Measurements from ENCODE around the gene WIPF1.
A peak's percentile ranks its signal among the peaks of the same experiment; 100 is the strongest.

WIPF1 gene

GRCh38 chr2:174600349-174600748, 2.7 kb upstream of the WIPF1 start:
- FAIRE-seq (peak; percentile 67), DNase-seq (ENCODE audit: extremely low spot score, insufficient read length, low read depth) (no peak)

- FAIRE-seq, result peak; percentile 58
Observed at GRCh38 chr2:174599310-174599921, 1.8 kb upstream of the WIPF1 start.

DNA sequence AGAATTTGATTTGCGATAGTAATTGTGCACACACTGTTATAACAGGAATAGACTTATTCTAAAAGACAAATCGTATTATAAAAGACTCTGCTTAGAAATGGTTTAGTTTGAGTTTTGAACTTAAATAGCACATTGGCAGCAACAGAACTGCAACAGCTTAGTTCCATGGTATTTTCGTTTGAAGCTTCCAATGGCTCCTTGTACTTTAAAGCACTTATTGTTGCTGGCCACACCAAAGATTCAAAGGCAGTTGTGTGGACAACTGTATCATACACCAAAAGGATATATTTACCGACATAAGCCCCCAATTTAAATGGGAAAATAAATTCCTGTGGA, 627 bp downstream of the WIPF1 start:
- DNase-seq (ENCODE audit: extremely low spot score, insufficient read length, low read depth) (no peak), FAIRE-seq (peak; percentile 42)

More at GRCh38 chr2:174599310-174599921, 1.8 kb upstream of the WIPF1 start:
- DNase-seq (ENCODE audit: extremely low spot score, insufficient read length, low read depth), result no peak

GRCh38 chr2:174595891-174596397, 1.7 kb downstream of the WIPF1 start:
- FAIRE-seq (peak; percentile 69), DNase-seq (ENCODE audit: extremely low spot score, insufficient read length, low read depth) (no peak)

DNA sequence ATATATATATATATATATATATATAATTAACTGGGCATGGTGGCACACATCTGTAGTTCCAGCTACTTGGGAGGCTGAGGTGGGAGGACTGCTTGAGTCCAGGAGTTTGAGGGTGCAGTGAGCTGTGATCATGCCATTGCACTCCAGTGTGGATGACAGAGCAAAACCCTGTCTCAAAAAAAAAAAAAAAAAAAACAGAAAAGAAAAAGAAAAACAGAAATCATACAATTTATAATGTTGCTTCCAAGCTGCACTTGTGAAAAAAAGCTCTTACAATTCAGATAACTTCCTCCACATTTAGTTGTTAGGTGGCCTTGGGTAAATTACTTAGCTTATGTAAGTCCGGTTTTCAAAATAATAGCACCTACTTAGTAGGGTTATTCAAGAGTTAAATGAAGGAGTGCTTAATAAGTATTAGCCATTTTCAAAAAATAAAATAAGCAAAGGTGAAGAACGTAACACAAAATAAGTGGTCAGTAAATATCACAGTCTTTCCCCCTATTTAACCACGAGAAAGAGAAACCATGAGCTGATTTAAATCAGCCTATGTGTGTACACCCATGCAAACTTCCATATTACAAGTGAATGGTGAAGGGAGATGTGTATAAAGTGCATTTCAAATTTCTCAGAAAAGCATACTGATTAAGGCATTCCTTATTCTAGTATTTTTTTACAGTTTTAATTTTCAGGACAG, 2.3 kb downstream of the WIPF1 start:
- FAIRE-seq, result no peak
- no peak for DNase-seq (ENCODE audit: extremely low spot score, insufficient read length, low read depth)

- no peak for DNase-seq (ENCODE audit: extremely low spot score, insufficient read length, low read depth)
- no peak for FAIRE-seq
Observed at GRCh38 chr2:174594456-174594855, 3.1 kb downstream of the WIPF1 start.

DNA sequence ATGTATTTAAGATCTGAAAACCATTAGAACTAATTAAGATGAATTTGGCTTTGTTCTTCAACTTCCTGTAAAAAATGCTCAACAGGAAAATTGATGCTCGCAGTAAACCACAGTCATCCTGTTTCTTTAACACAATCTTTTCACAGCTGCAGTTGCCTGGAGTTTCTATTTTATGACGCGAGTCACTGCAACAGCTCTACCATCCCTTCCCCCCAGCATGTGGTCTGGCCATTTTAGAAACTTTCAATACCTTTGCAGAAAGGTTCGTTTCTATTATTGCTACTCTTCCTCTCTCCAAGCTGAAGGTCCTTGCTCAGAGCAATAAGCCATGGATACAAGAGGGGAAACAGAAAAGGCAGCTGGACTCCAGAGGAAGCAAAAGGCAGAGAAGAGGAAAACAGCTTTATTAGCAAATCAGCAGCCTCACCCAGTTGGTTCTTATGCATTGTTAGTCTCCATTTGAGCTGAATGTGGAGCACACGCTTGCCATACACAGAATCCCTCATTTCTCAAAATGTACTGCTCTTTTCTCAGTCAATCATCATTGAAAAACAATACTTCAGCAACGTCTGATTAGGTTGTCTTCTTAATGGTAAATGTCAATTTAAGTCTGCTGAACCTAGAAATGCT, 3.9 kb downstream of the WIPF1 start:
- DNase-seq (ENCODE audit: extremely low spot score, insufficient read length, low read depth) (no peak), FAIRE-seq (peak; percentile 98)

DNA sequence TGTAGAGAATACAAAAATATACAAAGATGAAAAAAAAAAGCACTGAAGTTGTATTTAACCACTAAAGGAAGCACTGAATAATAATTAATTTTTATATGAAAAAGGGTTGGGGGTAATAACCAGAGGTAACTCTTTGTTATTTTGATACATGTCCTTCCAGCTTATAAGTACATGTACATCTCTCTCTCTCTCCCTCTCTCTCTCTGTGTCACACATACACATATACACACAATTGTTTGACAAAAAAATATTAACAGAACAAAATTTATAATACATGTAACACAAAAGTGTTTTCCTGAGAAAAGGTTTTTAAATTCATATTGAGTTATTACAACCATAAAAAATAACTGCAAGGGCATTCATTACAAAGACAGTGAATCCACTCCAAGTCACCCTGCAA, 4.6 kb downstream of the WIPF1 start:
- FAIRE-seq, result no peak
- no peak for DNase-seq (ENCODE audit: extremely low spot score, insufficient read length, low read depth)

DNA sequence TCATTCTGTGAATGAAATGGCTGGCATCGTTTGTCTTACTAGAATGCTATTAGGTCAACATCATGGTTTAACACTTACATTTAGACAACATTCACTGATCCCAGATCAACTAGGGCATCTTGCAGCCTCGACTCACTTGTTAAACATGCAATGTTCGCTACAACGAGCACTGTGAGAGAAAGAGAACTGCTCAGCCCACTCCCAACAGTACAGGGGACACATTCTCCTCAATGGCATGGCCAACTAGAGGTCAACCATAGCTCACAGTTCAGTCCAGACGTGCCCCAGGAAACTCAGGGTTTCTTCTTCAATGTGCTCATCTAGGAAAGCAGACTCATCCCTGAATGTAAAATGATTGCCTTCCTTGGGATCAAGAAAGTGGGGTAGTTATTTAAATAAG, 5.9 kb downstream of the WIPF1 start:
- FAIRE-seq (no peak), DNase-seq (ENCODE audit: extremely low spot score, insufficient read length, low read depth) (no peak)

- DNase-seq (ENCODE audit: extremely low spot score, insufficient read length, low read depth) (no peak), FAIRE-seq (peak; percentile 18)
Observed at GRCh38 chr2:174590928-174591648, 6.5 kb downstream of the WIPF1 start.

DNA sequence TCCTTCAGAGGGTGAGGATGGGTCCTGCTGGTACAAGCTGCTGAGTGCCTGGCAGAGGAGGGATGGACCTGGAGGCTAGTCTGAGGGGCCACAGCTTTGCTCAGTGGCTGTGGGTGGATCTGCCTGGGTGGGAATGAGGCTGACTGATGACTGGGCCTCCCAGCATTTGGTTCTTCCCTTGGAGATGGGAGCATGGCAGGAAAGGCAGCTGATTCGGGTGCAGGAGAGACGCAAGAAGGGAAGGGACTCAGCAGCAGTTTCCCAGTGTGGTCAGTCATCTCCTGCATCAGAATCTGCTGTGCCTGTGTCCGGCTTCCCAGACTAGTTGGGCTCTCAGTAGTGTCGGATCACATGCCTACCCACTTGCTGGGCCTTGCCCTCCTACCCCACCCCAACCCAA, 7.3 kb downstream of the WIPF1 start:
- DNase-seq (ENCODE audit: extremely low spot score, insufficient read length, low read depth), result no peak
- no peak for FAIRE-seq

DNA sequence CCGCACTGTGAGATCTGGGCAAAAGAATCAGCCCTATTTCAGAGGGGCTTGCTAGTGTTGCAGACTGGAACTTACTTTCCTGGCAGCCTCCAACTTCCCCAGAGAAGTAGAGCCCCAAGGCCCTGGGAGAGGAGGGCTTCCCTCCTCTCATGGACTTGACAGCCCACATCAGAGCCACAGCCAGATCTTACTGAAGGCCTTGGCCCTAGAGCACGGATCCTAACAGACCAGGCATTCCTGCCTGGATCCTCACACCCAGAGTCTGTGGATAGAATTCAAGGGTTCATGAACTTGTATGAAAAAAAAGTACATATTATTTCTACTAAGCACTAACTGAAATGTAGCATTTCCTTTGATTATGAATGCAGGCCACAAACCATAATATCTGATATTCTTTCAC, 8.3 kb downstream of the WIPF1 start:
- DNase-seq (ENCODE audit: extremely low spot score, insufficient read length, low read depth) (no peak), FAIRE-seq (no peak)

- DNase-seq (ENCODE audit: extremely low spot score, insufficient read length, low read depth), result no peak
- FAIRE-seq, result no peak
Observed at GRCh38 chr2:174588463-174588862, 9.1 kb downstream of the WIPF1 start.

DNA sequence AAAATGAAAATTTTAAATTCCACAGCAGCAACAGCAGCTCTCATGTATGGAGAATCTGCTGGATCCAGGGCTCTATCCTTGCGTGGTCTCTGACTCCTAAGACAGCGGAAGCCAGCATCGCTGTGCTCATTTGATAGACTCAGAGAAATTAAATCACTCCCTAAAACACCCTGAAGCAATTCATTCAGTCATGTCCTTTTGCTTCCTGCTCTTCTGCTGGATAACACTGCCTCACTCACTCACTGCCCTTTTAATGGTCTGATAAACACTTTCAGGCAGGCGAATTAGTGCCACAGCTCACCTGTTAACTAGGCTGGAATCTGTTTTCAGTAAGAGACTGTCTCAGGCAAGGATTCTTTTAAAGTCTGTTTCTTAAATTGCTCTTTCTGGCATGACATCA, 10.0 kb downstream of the WIPF1 start:
- FAIRE-seq, result no peak
- DNase-seq (ENCODE audit: extremely low spot score, insufficient read length, low read depth), result no peak

DNA sequence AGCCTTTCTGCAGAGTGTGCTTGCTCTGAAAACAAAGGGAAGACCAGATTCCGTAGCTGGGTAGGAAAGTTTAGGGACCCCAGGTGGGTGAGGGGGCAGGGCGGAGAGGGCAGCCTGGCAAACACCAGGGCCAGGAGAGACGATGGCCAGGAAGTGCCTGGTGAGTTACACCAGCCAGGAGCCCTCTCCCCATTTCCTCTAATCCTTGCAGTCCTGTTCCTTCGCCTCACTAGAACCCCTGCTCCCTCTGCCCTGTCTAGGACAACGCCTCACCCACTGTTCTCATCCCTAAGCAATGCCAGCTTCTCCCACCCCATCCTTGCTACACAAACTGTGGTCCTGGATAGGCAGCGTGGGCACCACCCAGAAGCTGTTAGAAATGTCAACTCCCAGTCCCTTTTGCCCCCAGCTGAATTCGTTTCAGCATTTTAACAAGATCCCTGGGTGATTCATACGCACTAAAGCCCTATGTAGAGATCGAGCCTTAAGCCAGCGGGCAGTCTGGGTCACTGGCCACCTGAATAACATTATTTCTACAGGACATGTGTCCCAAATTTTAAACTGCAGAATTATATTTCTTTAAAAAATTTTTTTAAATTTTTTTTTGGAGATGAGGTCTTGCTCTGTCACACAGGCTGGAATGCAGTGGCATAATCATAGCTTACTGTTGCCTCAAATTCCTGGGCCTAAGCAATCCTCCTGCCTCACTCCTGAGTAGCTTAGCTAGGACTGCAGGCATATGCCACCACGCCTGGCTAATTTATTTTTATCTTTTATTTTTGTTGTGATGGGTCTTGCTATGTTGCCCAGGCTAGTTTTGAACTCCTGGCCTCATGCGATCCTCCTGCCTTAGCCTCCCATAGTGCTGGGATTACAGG, 10.9 kb downstream of the WIPF1 start:
- FAIRE-seq, result no peak
- no peak for DNase-seq (ENCODE audit: extremely low spot score, insufficient read length, low read depth)

DNA sequence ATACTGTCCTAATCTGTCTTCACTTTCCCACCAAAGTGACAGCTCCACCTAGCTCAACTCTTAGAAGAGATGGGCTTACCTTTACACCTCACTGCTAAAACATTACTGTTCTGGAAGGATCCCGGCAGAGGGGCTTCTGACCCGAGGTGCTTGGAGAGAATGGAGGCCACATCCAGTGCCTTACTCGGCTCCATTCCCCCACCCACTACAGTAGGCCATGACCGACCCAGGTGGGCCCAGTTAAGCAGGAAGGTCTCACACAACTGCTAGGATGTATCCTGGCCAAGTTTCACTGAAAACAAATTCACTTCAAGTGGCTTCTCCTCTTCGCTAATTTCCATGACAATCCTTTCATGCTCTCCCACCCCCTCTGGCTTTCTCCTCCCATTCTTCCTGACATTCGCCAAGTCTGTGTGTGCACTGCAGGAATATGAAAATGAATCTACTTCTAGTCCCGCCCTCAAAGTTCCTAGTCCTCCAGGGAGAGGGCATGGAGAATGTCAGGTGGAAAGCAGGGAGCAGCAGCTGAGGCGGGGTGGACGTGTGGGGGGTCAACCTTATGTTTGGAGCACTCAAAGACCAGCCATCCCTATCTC, 11.8 kb downstream of the WIPF1 start:
- FAIRE-seq, result no peak
- DNase-seq (ENCODE audit: extremely low spot score, insufficient read length, low read depth), result no peak

- DNase-seq (ENCODE audit: extremely low spot score, insufficient read length, low read depth) (no peak), FAIRE-seq (no peak)
Observed at GRCh38 chr2:174585146-174585545, 12.5 kb downstream of the WIPF1 start.

- DNase-seq (ENCODE audit: extremely low spot score, insufficient read length, low read depth), result no peak
- no peak for FAIRE-seq
Observed at GRCh38 chr2:174581491-174581890, 16.1 kb downstream of the WIPF1 start.

DNA sequence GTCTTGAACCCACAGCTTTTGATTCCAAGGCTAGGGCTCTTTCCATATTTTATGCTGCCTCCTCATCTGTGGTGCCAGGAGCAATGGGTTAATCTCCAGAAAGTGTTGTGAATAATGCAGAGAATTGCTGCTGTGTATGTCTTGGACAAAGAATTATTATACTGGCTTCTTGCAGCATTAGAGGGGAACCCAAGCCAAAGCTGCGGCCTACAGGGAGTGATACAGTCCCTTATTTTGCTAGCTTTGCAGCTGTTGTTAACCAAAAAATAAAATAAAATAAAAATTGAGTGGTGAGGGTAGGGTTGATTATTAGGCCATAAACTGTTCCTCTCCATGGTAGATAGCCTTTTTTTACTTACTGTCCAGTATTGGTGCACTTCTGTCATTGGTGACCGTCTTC, 16.7 kb downstream of the WIPF1 start:
- DNase-seq (ENCODE audit: extremely low spot score, insufficient read length, low read depth), result no peak
- FAIRE-seq, result no peak
